ENCODE data around the gene HDC. TPM values are rescaled to one million over a fixed set of nuclear protein-coding genes. Genes with fewer than 3 reads are reported as not detected.

HDC gene
- total RNA-seq, 1 donor from 2014 or later: 3.5 TPM

DNA sequence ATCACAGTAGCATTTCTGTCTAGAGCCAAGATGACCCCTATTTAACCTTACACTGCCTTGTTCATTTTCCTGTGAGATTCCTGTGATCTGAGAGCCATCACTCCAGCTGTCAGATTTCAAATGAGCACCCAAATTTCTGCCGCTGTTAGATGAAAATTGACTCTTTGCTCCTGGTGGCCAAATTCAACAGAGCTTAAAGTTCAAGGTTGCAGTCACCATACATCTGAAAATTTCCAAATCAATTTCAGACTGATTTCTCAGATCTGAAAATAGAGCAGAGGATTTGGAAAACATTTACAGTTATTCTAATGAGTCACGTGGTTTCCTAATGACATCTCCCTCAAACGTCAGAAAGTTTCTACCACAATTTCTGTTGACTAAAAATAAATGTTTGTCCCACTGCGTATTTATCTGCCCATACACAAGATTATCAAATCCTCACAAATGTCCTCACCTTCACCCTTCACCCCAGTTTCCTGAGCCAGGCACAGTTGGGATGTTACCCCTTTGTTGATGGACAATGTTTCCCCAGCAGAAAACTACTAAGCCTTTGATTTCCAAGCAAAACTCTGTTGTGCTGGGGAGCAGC is 16.4 kb downstream of the HDC start:
- H3K27ac Mint-ChIP-seq (ENCODE audit: unreplicated experiment): no peak overlapping the region
- DNase-seq (ENCODE audit: low read depth, low spot score): no peak
- TF ChIP-seq, protein P1, sequence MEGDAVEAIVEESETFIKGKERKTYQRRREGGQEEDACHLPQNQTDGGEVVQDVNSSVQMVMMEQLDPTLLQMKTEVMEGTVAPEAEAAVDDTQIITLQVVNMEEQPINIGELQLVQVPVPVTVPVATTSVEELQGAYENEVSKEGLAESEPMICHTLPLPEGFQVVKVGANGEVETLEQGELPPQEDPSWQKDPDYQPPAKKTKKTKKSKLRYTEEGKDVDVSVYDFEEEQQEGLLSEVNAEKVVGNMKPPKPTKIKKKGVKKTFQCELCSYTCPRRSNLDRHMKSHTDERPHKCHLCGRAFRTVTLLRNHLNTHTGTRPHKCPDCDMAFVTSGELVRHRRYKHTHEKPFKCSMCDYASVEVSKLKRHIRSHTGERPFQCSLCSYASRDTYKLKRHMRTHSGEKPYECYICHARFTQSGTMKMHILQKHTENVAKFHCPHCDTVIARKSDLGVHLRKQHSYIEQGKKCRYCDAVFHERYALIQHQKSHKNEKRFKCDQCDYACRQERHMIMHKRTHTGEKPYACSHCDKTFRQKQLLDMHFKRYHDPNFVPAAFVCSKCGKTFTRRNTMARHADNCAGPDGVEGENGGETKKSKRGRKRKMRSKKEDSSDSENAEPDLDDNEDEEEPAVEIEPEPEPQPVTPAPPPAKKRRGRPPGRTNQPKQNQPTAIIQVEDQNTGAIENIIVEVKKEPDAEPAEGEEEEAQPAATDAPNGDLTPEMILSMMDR (conservative IDR thresholded peaks at IDR 0.05): no peak
- H3K9me3 Mint-ChIP-seq: peaks cover 4% of the 10 kb centered on the region
- no peaks in the 10 kb centered on the region for H3K4me1 Mint-ChIP-seq
- no peaks in the 10 kb centered on the region for H3K36me3 Mint-ChIP-seq (ENCODE audit: low read depth)
- no peak overlapping the region for H3K4me3 Mint-ChIP-seq
- no peaks in the 10 kb centered on the region for H3K27me3 Mint-ChIP-seq (ENCODE audit: low read depth)

DNA sequence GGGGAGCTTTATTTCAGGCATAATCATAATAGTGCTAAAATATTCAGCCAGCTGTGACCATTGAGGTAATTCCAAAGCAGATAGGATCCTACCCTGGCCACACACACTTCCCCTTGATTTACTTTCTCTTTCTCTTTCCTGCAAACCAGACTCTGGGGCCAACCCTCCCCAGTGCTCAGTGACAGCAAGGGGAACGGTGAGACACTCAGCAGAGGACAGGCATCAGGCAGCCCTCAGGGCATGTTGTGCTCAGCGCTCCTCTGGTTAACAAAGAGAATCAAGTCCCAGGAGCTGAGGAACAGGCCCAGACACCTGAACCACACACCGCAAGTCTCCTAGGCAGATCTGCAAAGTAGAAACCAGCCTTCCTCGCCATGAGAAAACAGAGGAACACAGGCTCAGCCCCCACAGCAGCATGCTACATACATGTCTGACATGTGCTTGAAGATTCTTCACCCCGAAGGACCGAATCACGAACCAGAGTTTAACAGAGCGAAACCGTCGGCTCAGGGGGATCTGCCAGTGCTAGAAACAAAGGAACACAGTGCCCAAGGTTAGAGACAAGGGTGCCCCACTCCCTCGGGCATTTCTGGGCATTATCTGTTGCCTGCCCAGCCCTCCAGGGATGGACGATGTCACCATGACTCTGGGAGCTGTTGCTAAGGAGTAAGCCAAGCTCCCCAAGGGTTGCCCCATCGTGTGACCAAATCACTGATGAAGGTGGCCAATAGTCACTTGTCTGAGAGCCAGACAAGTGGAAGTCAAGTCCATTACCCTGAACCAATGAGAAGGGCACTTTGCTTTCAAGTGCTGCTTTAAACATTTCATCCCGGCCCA is 17.5 kb downstream of the HDC start:
- no peaks in the 10 kb centered on the region for H3K27me3 Mint-ChIP-seq (ENCODE audit: low read depth)
- TF ChIP-seq, protein P1 (conservative IDR thresholded peaks at IDR 0.05): no peak
- no peak overlapping the region for H3K27ac Mint-ChIP-seq (ENCODE audit: unreplicated experiment)
- no peak overlapping the region for H3K4me3 Mint-ChIP-seq
- H3K4me1 Mint-ChIP-seq: no peaks in the 10 kb centered on the region
- no peak for DNase-seq (ENCODE audit: low read depth, low spot score)
- H3K9me3 Mint-ChIP-seq: peaks cover 4% of the 10 kb centered on the region
- no peaks in the 10 kb centered on the region for H3K36me3 Mint-ChIP-seq (ENCODE audit: low read depth)

DNA sequence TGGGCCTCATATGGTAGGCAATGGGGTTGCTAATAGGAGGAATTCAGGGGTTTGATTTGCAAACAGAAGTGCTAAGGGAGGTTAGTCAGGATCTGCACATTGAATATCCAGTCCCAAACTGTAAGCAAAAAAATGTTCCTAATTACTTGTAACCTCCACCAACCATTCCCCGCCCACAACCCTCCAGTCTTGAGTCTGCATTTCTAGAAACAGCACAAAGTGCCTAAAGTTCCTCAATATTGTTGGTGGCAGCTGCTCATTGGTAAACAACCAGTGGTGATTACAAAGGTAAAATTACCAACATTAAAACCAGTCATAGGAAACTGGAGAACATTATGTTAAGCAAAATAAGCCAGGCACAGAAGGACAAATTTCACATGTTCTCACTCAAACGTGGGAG is 18.9 kb downstream of the HDC start:
- H3K4me1 Mint-ChIP-seq: no peaks in the 10 kb centered on the region
- no peak for DNase-seq (ENCODE audit: low read depth, low spot score)
- H3K36me3 Mint-ChIP-seq (ENCODE audit: low read depth): no peaks in the 10 kb centered on the region
- H3K9me3 Mint-ChIP-seq: peaks cover 4% of the 10 kb centered on the region
- H3K27me3 Mint-ChIP-seq (ENCODE audit: low read depth): no peaks in the 10 kb centered on the region
- H3K27ac Mint-ChIP-seq (ENCODE audit: unreplicated experiment): no peak overlapping the region
- TF ChIP-seq, protein P1 (conservative IDR thresholded peaks at IDR 0.05): no peak
- H3K4me3 Mint-ChIP-seq: no peak overlapping the region

DNA sequence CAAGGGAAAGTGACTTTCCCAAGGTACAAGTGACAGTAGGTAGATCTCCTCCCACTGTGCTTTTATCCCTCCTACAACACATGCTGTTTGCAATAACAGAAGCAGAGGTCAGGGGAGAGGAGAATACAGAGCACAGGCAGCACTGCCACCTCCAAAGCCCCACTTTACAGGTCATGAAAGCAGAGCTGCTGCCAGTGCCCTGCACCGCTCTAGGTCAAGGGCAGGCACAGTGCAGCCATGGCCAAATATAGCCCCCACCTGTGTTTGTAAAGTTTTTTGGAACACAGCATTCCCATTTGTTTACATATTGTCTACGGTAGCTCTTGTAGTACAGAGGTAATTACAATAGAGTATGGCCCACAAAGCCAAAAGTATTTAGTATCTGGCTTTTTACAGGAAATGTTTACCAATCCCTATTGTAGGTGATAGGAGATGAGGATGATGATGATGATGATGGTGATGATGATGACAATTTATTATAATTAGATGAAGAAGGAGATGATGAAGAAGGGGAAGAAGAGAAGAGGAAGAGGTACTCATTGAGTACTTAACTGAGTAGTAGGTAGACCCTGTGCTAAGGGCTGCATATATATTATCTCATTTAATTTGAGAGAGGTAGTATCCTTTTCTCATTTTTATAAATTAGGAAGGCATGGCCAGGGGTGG is 20.4 kb downstream of the HDC start:
- H3K36me3 Mint-ChIP-seq (ENCODE audit: low read depth): no peaks in the 10 kb centered on the region
- TF ChIP-seq, protein P1 (conservative IDR thresholded peaks at IDR 0.05): no peak
- no peak overlapping the region for H3K4me3 Mint-ChIP-seq
- no peaks in the 10 kb centered on the region for H3K27me3 Mint-ChIP-seq (ENCODE audit: low read depth)
- no peak for DNase-seq (ENCODE audit: low read depth, low spot score)
- H3K9me3 Mint-ChIP-seq: no peaks in the 10 kb centered on the region
- no peak overlapping the region for H3K27ac Mint-ChIP-seq (ENCODE audit: unreplicated experiment)
- peaks cover 6% of the 10 kb centered on the region for H3K4me1 Mint-ChIP-seq

DNA sequence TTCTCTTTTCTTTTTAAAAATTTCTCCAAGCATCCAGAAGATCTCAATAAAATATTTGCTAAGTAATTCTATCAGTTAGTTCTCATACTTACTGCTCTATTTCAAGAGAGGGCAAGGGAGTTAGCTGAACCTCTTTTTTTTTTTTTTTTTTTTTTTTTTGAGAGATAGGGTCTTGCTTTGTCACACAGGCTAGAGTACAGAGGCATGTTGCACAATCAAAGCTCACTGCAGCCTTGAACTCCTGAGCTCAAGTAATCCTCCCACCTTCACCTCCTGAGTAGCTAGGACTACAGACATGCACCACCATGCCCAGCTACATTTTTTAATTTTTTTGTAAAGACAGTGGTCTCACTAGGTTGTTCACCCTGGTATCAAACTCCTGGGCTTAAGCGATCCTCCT is 21.4 kb downstream of the HDC start:
- Mint-ChIP-seq H3K27me3 (ENCODE audit: low read depth) (no peaks in the 10 kb centered on the region), H3K9me3 (no peaks in the 10 kb centered on the region), H3K4me3 (no peak overlapping the region), H3K4me1 (peaks cover 6% of the 10 kb centered on the region), H3K27ac (ENCODE audit: unreplicated experiment) (no peak overlapping the region), H3K36me3 (ENCODE audit: low read depth) (no peaks in the 10 kb centered on the region)
- DNase-seq (ENCODE audit: low read depth, low spot score): no peak
- TF ChIP-seq, protein P1 (conservative IDR thresholded peaks at IDR 0.05): no peak

All from neural crest cell (in vitro differentiated cells).